ENCODE data around the gene ETV5.
"Not testable (repeated sequence)": the region's sequence is repeated elsewhere in the genome, so short reads cannot be mapped to it uniquely, and the experiment has no call there.

ETV5 gene

DNA sequence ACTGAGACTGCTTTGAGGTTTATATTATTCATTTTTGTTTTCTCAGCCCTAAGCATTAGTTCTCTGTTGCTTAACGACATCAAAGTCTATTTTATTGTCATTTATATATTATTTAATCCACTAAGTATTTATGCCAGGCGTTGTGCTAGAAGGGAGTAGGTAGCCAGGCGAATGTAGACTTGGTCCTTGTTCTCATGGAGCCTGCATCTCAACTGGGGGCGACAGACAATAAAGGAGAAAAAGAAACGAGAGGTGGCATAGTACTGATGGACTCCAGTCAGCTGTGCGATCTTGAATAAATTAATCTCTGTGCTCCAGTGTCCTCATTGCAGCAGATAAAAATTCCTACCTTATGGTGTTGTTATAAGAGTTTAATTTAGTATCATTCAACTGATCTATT is 49.7 kb downstream of the ETV5 start:
- DNase-seq = no peak

DNA sequence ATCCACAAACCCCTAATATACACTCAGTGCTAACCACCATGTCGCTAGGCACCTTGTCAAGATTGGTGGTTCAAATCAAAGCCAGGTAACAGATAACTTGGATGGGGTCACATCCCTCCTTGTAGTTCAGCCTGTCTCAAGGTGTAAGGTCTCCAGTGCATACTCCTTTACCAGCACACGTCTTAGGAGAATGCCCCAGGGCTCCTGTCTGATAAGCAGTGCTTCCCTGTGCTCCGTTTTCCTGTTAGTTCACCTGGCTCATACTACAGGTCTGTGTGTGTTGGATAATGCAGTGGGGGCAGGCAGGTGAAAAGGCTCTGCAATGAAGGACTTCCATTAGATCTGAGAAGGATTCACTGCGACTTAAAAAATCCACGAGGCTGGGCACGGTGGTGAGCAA is 50.7 kb downstream of the ETV5 start:
- DNase-seq = no peak

DNA sequence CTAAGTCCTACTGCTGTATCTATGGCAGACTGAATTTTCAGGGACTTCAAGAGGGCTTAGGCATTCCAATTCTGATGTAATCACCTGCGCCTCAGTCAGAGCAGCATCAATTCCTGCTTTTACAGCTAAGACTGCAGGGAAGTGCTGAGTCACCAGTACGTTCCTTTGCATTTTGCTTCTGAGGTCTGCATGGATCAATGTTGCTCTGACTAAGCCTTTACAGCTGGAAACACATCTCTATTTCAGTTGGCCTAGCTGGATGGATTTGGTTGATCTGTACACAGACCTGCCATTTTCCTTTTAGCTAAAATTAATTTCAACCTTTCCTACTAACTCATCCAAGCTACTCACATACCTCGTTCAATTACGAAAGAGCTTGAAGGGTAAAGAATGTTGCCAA is 51.3 kb downstream of the ETV5 start:
- DNase-seq = no peak

DNA sequence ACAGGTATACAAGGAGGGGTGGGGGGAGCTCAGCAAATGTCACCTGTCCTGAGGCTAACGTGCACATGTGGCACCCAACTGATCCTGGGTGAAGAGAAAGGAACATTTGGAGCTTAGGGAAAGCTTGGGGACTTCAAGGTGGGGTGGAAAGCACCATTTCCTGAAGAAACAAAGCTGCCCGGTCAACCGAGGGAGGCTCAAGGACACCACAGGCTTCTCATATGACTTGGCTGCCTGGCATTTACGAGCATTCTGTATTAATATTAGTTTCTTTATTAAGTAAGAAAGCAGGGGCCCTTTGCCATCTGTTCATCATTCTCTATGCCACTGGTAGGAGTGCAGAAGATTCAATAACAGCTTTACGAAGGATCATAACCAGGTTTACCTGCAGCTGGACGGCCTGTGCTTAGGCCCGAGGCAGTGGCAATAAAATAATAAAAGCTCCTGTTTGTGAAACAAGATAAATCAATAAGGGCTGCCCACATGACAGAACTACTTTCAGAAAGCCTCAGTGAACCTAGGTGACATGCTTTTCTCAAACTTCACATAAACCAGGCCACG is 54.0 kb downstream of the ETV5 start:
- DNase-seq = no peak

DNA sequence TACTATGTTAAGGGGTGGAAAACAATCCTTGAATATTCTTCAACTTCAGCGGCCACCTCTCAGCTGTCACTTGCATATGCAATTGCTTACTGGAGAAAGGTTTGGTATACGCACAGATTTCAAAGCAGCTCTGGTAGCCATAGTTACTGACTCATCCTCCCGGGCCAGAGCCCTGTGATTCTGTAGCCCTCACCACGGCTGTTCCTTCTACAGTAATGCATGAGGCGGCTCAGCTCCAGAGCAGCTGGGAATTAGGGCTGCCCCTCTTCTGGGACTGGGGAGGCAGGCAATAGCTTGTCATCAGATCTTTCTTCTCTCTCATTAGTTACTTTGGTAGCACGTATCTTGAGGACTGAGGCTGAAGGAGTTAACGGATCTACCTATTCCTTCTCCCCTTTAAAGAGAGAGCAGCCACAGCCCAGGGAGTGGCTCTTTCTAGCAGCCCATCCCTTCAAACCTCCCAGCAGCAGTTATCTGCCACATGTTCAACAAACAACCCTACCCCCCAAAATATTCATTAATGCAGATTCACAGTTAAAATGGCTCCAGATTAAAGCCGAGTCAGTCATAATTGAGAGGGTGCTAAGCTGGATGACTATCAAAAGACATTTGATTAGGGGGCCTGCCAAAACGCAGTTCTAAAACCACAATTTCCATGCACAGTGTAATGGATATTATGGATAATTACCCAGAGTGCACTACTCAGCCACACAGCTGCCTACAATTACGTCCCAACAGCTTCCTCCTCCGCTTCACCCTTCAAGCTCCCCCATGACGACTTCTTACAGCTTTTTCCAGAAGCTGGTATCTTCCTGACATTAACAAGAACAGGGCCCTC is 54.7 kb downstream of the ETV5 start:
- peak; percentile 86 for DNase-seq

DNA sequence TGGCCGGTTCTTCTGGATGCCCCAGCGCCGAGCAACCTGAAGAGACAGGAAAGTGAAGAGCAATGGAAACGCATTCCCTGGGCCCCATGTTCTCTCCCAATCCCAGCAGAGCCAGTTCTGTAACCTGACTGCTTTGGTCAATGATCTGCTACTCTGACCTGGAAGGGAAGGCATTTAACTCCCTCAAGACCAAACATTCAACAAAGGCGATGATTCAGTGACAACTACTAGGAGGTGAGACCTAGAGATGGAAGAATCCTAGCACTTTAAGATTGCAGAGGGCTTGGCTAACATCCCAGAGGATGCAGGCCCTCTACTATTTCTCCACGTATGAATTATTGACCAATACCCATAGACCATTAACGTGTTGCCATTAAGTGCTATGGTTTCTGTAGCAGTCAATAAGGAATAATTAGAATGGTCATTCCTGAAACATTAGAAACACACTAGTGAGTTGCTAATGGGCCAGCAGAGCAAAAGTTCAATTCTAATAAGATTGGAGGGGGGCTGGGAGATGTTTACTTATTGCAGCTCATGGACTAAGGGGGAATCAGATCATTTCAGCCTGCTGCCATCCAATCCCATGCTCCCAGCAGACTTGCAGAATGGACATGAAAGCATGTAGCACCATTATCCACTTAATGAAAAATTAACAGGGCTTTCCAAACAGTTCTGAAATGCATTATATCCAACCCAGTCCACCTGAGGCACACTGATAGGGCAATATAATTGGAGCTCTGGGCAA is 56.6 kb downstream of the ETV5 start:
- DNase-seq = no peak

DNA sequence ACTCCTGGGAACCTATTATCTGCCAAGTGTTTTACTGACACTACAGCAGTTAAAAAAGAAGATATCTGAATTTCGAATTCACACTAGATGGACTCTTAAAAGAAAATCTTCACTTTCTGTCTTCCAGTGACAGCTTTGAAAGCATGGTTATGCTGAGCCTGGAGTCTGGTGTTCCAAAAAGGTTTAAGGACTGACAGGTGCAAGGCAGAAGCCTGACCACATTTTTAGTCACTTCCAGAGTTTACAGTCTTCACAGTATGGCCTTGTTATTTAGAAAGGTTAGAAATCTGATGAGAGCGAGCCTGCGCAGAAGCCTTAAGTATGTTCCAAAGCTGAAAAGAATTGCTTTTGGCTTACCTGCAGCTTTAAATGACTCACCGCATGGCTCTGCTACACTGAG is 59.9 kb downstream of the ETV5 start:
- DNase-seq = no peak

DNA sequence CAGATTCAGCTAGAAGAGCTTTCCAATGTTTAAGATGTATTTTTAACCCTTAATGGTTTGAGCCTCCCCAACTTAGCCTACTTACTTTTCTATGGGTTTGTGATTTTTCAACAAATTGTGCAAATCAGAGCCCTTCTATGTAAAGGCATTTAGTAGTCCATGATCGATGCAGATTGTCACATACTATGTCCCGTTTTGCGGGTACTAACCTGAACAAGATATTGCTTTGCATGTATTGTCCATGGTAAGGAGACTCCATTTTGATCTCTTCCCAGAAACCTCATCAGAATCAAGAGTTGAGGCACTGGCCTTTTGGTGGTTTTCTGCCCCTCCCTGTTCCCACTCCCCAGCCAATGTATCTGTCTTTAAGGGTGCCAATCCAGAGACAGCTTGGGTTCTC is 60.8 kb downstream of the ETV5 start:
- no peak for DNase-seq

DNA sequence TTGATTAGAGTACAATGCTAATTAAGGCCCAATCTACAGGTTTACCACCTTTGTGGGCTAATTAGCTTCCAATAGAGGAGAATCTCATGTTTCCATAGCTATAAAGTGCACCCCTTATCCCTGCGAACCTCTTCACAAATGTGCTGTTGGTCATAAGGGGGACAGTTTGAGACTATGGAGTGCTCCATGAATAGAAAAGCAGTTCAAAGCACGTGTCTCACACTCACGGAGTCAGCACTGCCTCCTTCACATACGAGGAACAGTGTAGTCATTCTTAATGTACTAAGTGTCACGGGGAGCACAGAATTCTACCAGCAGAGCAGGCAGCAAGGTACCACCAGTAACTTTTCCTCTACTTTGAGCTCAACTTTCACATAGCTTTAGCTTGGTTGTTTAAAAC is 62.1 kb downstream of the ETV5 start:
- no peak for DNase-seq

DNA sequence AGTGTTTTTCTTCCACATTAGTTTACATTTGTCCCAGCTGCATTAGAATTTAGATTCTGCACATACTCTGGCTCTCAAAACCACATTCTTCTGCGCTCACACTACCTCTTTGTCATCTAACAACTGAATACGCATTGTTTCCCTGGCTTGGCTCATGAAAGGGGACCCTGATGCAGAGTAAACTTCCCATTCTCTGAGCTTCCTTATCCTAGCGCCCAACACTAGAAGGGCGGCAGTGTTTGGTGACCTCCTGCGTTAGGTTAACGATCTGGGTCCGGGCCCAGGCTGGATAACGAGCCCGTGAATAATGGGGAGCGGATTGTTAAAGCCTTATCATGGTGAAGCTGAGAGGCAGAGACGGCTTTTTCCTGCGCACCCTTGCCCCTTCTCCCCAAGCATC is 63.9 kb downstream of the ETV5 start:
- DNase-seq = no peak

DNA sequence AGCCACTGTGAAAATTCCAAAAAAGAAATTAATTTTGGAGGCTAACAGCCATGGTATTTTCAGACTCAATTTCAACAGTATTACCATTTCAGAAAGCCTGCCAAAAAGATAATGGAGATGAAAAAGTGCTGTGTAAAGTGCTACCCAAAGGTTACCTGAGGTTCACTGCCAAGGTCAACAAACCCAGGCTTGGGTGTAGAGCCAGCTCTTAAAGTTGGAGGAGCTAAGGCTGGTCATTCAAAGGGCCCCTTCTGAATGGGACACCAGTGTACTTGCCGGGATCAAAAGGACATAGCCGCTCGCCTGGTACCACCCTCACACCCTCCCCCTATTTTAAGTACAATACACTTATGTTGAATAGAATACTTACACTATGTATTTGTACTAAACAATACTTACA is 64.5 kb downstream of the ETV5 start:
- no peak for DNase-seq

DNA sequence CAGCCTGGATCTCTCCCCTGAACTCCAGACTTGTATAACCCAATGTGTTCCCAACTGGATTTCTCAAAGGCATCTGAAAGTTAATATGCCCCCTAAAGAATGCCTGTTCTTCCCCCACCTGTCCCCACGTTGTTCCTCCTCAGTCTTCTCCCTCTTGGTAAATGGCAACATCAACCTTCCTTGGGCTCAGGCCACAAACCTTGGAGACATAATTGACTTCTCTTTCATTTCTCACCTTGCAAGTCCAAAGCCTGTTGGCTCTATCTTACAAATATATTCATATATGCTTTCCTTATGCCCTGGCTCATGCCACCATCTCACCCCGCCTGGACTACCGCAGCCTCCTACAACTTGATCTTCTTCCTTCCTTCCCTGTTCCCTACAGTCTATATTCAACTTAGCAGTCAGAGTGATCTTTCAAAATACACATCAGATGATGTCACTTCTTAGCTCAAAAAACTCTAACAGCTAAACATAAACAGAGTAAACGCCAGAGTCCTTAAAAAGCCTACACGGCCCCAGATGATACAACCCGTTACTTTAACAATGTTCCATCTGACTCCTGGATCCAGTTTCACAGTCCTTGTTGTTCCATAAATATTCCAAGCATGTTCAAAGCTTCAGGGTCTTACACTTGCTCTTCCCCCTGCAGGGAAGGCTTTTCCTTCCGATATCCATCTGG is 66.2 kb downstream of the ETV5 start:
- DNase-seq = no peak

DNA sequence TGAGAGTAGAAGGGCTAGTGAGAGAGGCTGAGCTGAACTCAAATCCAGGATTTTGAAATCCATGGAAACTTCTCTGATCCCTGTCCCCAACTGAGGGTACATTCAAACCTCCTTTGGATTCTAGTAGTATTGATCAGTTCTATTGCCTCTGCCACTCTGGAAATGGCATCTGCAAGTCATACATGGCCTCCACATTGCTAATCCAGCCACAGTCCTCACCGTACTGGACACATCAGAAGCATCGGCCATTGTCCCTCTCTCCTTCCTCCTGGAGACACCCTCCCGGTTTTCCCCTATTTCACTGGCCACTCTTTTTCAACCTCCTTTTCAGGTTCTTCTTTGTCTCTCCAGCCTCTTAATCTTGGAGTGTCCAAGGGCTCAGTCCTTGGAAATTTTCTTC is 66.9 kb downstream of the ETV5 start:
- DNase-seq = no peak

DNA sequence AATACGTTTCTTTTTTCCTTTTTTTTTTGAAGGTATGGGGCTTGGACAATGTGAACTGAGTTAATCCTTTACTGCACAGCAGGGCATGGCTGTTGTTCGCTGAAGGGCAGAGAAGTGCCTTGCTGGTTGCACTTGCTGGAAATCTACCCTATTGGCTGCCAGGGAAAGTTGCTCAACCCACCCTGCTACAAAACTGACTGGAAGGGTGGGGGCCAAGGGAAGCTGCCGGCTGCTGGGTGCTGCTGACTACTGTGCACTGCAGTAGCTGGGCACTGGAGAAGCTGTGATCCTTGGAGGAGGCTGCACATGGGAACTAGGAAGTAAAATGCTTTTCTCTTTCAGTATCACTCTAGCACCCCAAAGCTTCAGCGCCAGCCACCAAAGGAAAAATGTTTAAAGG is 70.5 kb downstream of the ETV5 start:
- DNase-seq = no peak

DNA sequence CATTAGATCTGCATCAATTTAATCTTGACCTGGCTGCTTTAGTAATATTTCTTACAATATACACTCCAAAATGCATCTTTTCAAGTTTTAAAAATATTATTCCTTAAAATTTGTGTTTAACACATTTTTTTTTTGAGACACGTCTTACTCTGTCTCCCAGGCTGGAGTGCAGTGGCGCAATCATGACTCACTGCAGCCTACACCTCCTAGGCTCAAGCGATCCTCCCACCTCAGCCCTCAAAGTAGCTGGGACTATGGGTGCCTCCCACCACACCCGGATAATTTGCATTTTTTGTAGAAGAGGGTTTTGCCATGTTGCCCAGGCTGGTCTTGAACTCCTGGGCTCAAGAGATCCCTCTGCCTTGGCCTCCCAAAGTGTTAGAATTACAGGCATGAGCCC is 73.6 kb downstream of the ETV5 start:
- DNase-seq = no peak

DNA sequence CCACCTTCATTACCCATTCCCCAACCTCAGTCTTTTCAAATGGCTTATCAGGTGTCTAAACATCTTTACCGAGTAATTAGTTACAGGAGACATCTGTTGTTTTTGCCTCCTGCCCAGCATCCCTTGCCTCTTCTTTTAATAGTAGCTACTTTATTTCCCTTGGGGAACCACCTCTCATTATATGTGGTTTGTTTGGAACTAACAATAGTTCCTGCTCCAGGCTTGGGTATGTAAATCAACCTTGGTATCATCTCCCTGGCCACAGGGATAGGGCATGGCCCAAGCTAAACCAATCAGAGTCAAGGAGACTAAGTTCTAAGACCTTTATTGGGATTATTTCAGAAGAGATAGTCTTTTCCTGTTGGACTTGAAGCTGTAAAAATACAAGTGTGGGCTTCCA is 76.6 kb downstream of the ETV5 start:
- DNase-seq = no peak

DNA sequence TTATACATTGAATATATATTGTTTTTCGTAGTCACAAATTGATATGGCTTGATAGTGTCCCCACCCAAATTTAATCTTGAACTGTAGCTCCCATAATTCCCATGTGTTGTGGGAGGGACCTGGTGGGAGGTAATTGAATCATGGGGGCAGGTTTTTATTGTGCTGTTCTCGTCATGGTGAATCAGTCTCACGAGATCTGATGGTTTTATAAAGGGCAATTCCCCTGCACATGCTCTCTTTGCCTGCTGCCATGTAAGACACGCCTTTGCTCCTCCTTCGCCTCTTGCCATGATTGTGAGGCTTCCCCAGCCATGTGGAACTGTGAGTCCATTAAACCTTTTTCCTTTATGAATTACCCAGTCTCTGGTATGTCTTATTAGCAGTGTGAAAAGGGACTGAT is 82.9 kb downstream of the ETV5 start:
- not testable (repeated sequence) for DNase-seq

DNA sequence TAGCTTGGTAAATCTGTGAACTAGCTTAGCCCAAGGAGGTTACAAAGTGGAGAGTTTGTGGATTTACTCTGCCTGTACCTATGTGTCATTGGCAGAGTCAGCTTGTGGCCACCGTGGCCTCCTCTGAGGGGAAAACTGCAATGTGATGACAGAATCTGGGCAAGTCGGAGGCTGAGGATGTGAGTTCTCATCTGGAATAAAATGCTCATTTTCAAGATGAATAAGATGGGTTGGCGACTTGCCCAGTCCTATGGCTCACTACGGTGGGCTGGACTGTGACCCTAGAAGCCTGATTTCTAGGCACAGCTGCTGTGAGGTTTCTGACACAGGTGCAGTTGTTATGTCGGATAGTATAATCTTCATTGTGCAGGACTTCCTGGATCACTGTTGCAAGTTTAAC is 83.7 kb downstream of the ETV5 start:
- DNase-seq = no peak

DNA sequence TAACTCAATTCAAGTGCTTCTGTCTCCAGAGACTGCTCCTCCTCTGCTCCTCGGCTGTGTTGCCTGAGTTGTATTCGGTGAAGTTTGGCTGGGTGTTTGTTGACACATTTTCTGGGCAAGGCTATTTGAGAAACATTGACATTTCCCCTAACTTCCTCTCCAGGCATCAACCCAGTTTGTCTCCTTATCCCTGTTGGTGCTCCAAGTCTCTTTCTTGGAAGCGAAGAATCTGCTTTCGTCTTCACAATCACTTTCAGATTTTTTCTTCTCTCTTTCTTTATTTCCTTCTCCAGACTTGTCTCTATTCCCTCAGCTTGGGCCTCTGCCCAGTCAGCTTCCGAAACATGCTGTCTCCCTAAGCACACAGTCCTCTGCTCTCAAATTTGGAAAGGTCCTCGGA is 84.7 kb downstream of the ETV5 start:
- no peak for DNase-seq

DNA sequence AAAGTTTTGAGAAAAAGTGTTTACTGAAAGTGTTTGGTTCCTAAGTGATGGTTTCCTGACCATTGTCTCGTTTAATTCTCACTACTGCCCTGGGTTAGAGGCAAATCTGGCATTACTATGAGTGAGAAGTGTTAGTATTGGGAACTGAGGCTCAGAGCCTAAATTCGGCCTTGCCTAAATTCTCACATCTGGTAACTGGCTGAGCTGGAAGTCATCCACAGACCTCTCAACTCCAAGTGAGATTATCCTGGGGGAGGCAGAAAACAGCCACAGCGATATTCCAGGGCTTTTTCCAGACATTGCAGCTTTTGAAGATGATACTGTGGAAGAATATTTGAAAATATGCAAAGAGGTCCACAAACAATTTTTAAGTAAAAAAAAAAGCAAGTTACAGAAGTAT is 86.0 kb downstream of the ETV5 start:
- no peak for DNase-seq

DNA sequence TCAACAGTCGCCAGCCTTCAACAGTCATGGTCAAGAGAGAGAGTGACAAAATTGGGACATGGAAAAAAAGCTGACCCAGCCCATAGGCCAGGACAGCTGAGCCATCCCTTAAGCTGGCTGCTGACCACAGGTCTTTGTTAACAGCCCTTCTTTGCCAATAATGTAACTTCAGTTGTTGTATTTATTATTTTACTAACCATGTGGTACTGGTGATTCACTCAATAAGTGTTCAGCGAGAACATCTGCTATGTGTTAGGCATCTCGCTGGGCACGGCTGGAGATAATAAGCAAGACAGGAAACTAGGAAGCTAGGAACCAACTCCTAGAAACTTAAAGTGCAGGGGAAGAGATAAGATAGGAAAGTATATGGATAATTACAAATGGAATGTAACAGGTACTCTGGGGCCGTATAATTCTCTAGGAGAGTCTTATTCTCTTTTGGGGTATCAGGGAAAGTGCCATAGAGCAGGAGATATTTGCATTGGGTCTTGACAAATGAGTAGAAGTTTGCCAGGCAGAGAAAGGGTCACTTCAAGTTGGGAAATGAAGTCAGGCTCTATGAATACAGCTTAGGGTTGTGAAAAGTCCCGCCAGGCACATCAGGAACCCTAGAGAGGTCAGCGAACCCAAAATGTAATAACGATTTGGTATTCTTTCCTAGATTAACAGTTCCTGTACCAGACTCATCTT is 87.1 kb downstream of the ETV5 start:
- DNase-seq = no peak

DNA sequence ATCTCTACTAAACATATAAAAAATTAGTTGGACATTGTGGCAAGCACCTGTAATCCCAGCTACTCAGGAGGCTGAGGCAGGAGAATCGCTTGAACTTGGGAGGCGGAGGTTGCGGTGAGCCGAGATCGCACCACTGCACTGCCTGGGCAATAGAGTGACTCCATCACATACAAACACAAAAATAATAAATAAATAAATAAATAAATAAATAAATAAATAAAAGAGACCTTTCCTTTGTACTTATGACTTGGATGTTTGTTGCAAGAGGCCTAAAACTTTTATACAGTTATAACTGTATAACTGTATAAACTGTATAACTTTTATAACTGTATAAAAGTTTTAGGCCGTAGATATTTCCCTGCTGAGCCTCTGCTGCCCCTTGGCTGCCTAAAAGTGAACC is 87.6 kb downstream of the ETV5 start:
- DNase-seq = not testable (repeated sequence)

DNA sequence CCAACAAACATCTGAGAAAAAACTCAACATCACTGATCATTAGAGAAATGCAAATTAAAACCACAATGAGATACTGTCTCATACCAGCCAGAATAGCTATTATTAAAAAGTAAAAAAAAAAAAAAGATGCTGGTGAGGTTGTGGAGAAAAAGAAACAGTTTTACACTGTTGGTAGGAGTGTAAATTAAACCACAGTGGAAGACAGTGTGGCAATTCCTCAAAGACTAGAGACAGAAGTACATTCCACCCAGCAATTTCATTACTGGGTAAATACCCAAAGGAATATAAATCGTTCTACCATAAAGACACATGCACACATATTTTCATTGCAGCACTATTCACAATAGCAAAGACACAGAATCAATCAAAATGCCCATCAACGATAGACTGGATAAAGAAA is 89.6 kb downstream of the ETV5 start:
- DNase-seq = not testable (repeated sequence)
